Sciatic nerve (tissue), 2 donors: Measurements from ENCODE around the gene CYTIP. TPM values are rescaled to one million over a fixed set of nuclear protein-coding genes. Genes with fewer than 3 reads are reported as not detected.

ENCODE experiments used
- ATAC-seq: fragments of 200-7000 bp; cut with Tn5 transposase; one replicate; pipeline ENCODE4 v1.9.1; 2020; ENCODE audit warnings: mild to moderate bottlenecking, moderate library complexity
- DNase-seq: peaks from one replicate; pipeline ENCODE4 v3.0.0-alpha.2; 2020; ENCODE audit warnings: low spot score
- intact Hi-C: fragments of 100-400 bp; cut with DNase I; formaldehyde crosslinking; loops from one replicate; pipeline ENCODE4 v1.14.2; 2022
- total RNA-seq: library from RNA; stranded (reverse); fragmentation: NEBNext Ultra II Directional; extraction: Animal tissue kit (Norgen Biotek cat#: 25700); gene quantifications from one replicate; pipeline ENCODE4 v1.2.1, GENCODE V29; 2021
- donor health status: DM: no; HTN: no; CAD: no.
- donor health status: DM: no; HTN: no; CAD: no.

Gene CYTIP
- total RNA-seq, 1 donor from 2014 or later: 22.8 TPM

DNA sequence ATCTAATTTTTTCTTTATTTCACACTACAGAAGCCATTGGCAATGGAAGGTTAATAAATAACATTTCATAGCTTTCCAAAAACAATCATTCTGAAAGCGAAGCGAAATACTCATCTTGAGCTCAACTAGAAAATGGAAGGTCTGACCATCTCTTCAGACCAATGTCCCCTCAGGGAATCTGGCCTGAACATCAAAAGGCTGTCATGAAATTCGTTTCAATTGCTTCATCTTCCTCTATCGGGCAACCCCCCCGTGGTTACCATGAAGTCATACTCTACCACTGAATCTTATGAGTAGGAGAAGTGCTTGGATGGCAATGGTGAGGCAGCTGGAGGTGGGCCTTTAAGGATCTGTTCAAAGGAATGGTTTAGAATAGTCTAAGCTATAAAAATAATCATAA is 22.9 kb upstream of the CYTIP start:
- DNase-seq (no peak), ATAC-seq (no peak)
- intact Hi-C loops: no loop called here

DNA sequence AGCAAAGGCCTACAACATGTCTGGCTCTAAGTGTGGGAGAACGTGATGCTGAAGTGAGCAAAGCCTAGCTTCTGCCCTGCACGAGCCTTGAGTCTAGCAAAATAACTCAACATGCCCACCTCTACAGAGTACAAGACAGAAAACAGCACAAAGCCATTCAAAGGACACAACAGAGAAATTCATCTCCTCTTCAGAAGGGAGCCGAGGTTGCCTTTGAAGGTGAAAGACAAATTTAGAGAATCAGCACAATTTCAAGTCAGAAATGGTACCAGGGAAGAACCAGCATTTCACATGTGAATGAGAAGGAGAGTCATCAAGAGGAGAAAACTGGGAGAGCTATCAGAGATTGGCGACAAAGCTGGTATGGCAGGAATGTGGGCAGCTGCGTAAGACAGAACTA is 21.7 kb upstream of the CYTIP start:
- intact Hi-C loops: no loop called here
- ATAC-seq (no peak), DNase-seq (no peak)

DNA sequence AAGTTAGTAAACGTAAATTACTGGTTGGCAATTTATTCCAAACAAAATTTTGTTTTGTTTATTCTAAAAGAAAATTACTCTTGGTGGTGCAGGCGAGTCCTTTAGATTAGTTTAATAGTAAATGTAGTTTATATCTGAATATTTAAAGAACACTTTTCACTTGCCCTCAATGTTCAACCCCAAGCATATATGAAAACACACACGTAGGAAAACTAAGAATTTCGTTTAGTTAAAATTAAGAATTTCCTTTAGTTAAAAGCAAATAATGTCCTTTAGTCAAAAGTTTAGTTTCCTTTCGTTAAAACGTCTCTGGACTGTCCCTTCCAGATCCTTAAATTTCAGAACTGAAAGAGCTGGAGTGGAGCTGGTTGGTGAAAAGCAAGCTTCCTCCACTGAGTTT is 19.1 kb upstream of the CYTIP start:
- DNase-seq (no peak), ATAC-seq (no peak)
- intact Hi-C loops: no loop called here

- no peak for DNase-seq
- intact Hi-C loops: no loop called here
- ATAC-seq: no peak
These were observed 17.0 kb upstream of the CYTIP start for GRCh38 chr2:157460897-157461296.

DNA sequence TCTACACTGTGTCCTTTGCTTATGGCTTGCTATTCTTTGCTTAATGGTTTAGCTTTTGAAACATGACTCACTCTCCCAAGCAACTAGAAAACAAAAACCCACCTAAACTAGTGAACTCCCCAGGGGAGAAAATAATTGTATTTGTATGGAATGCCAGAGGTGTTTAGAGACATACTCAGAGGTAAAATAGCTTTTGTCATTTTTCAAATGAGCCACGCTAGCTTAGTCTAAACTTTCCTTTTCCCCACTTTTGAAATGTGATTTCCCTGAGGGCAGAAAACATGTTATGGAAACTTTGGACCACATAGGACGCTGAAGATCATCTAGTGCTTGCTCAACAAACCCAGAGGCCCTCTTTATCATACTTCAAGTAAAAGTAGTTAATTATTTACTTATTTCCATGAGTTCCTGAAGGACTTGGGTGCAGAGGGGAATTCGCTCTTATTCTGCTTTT is 16.5 kb upstream of the CYTIP start:
- ATAC-seq (no peak), DNase-seq (no peak)
- intact Hi-C loops: no loop called here

DNA sequence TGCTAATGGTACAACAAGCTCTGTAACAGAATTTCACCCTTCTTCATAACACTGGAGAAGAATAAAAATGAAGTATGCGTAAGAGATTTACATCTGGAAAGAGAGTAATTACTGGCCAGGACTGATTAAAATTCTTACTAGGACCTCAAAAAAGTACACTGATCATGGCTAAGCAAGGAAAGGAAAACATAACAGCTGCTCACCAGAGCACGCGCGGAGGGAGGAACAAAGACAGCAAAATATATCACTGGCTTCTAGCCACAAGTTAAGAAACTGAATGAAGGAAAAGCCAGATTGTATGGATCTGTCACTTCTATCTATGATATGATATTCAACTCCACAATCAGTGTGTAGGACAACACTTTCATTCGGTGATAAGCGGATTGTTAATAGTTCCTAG is 15.6 kb upstream of the CYTIP start:
- ATAC-seq: no peak
- intact Hi-C loops: no loop called here
- DNase-seq: no peak

GRCh38 chr2:157447741-157448140 is 3.9 kb upstream of the CYTIP start:
- DNase-seq (no peak), ATAC-seq (no peak)

DNA sequence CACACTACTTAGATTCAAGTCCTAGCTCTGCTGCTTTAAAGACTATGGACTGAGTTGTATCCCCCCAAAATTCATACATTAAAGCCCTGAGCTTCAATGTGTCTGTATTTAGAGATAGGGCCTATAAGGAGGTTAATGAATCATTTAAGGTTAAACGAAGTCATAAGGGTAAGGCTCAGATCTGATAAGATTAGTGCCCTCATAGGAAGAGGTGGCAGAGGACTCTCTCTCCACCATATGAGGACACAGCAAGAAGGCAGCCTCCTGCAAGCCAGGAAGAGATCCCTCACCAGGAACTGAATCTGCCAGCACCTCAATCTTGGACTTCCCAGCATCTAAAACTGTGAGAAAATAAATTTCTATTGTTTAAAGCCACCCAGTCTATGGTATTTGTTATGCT is 3.1 kb upstream of the CYTIP start:
- DNase-seq (no peak), ATAC-seq (no peak)
- intact Hi-C loops: no loop called here

More at GRCh38 chr2:157447741-157448140, 3.9 kb upstream of the CYTIP start:
- intact Hi-C loops: no loop called here

DNA sequence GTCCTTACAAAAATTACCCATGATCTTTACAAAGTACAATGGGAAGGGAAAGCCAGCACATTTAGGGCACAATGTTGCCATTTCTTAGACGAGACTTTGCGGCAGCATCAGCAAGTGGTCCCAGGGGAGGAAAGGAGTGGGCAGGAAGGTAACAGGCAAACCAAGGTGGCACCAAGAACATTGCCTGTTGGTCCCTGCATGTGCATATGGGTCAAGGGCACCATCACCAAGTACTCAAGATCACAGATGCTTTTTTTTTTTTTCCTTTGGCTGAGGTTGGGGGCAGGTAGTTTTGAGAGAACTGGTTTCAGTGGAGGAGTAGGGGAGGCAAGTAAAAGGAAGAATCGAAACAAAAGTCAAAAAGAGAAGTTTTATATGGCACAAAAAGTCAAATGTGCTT is 752 bp upstream of the CYTIP start:
- intact Hi-C loops: no loop called here
- no peak for DNase-seq
- no peak for ATAC-seq

DNA sequence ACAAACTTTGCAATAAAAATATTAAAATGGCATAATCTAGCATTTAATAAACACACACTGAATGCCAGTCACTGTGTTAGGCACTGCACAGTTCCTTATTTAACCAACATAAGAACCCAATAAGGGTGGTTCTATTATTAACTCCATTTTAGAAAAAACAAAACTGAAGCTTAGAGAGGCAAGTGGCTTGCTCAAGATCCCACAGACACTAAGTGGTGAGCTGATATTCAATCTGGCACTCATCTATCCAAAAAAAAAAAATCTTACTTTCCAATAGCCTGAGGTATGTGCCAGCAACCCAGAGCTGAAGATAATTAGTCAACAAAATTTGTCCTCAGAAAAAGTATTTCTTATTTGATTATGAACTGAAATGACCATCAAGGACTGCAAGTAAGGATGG is 799 bp downstream of the CYTIP start:
- ATAC-seq (no peak), DNase-seq (no peak)
- intact Hi-C loops: no loop called here

GRCh38 chr2:157442636-157443035 is 1.3 kb downstream of the CYTIP start:
- DNase-seq (no peak), ATAC-seq (no peak)
- intact Hi-C loops: no loop called here

DNA sequence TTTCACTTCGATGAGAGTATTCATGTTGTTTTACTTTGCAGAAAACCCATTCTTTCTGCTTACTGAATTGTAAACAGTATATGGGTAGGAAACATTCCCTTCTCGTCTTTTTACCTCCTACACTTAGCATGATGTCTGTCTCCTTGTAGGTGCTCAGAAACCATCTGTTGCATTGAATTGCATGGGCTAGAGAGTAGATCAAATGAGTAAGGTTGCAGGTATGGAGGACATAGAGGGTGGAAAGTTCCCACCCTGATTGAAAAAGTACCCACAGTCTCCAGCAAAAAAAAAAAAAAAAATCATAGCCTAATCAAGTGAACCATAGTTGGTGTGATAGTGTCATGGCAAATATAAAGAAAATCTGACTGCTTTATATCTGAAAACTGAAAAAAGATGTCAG is 1.7 kb downstream of the CYTIP start:
- intact Hi-C loops: no loop called here
- DNase-seq (no peak), ATAC-seq (no peak)

- intact Hi-C loops: no loop called here
- ATAC-seq (peak; percentile 55), DNase-seq (no peak)
These were observed 2.8 kb downstream of the CYTIP start for GRCh38 chr2:157441072-157441454.

- DNase-seq: no peak
- intact Hi-C loops: no loop called here
- ATAC-seq: no peak
These were observed 3.4 kb downstream of the CYTIP start for GRCh38 chr2:157440404-157441071.

DNA sequence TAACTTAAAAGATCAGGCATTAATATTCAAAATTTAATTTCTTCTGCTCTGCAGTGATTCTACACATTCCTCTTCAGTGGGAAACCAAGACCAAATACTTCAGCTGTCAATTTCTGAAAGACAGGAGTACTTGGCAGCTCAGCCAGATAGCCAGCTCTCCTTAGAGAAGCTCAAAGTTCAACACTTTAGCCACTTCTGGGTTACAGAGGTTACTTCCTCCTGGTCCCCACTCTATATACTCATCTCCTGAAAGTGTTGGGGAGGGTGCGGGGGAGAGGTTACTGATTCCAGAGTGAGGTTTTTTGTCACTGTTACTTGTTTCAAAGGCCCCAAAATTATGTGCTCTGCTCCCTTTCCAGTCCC is 4.1 kb downstream of the CYTIP start:
- intact Hi-C loops: no loop called here
- DNase-seq: no peak
- no peak for ATAC-seq

DNA sequence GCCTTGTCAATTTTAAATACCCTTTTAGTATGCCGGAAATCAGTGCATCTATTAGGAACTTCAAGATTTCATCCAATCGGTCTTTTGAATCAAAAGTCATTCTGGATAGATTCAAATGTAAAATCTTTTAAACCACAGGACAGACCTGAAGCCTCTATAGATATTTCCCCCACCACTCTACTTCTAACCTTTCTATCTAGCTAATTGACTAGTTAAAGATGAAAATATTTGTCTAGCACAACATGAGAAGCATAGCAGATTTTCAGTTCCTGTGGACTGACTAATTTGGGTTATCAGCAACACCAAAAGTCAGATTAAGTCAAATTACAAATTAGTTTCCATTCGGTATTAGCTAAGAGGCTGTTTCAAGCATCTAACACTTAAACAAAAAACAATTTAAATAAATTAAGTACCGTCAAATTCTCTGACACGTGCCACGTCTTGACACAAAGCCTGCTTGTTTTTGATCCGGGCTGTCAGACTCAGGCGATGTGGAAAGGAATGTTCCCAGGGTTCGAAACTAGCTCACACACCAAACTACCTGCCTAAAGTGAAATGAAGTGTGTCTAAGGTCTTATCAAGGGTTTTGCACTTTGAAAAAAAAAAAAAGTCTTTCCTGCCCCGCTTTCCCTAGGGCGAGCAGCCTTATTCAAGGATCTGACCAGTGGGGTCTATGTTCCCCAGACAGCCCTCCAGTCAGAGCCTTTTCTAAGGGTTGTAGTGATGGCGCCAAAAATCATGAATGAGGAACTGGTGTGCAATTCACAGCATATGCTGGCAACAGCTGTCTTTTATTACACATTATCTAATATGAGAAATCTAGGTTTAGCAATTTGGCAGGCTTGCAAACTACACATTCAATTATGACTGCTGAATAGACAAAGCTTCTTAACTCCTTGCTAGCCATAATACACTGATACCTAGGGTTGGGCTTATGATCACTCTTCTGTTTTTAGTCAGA is 4.7 kb downstream of the CYTIP start:
- intact Hi-C loops: no loop called here
- DNase-seq: no peak
- no peak for ATAC-seq

GRCh38 chr2:157433394-157433793 is 10.5 kb downstream of the CYTIP start:
- ATAC-seq (no peak), DNase-seq (no peak)
- intact Hi-C loops: no loop called here

GRCh38 chr2:157432475-157433106 is 11.3 kb downstream of the CYTIP start:
- intact Hi-C loops: no loop called here
- no peak for ATAC-seq
- DNase-seq: no peak

- intact Hi-C loops: no loop called here
- DNase-seq: no peak
- ATAC-seq: no peak
These were observed 12.7 kb downstream of the CYTIP start for GRCh38 chr2:157431176-157431575.
